HG03196 (cell line): Measurements from ENCODE around the gene FN1.
"Not testable (repeated sequence)": the region's sequence is repeated elsewhere in the genome, so short reads cannot be mapped to it uniquely, and the experiment has no call there.

Experiments
- ATAC-seq: cut with Tn5 transposase; IDR thresholded peaks from one replicate; pipeline ENCODE4 v1.9.1; 2021; ENCODE audit not compliant: unreplicated experiment

Gene FN1

GRCh38 chr2:215369181-215369760, 66.6 kb downstream of the FN1 start:
- no peak for ATAC-seq

GRCh38 chr2:215368493-215368809, 67.4 kb downstream of the FN1 start:
- ATAC-seq, result no peak

- no peak for ATAC-seq
Observed at GRCh38 chr2:215367662-215368492, 68.0 kb downstream of the FN1 start.

- no peak for ATAC-seq
Observed at GRCh38 chr2:215366440-215367032, 69.3 kb downstream of the FN1 start.

- ATAC-seq, result no peak
Observed at GRCh38 chr2:215365184-215365658, 70.6 kb downstream of the FN1 start.

- ATAC-seq, result no peak
Observed at GRCh38 chr2:215364157-215365155, 71.4 kb downstream of the FN1 start.

GRCh38 chr2:215363461-215364156, 72.3 kb downstream of the FN1 start:
- no peak for ATAC-seq

GRCh38 chr2:215363039-215363438, 72.8 kb downstream of the FN1 start:
- no peak for ATAC-seq

GRCh38 chr2:215362562-215362904, 73.3 kb downstream of the FN1 start:
- ATAC-seq, result no peak

GRCh38 chr2:215361876-215362561, 73.8 kb downstream of the FN1 start:
- no peak for ATAC-seq

GRCh38 chr2:215361211-215361875, 74.5 kb downstream of the FN1 start:
- no peak for ATAC-seq

- no peak for ATAC-seq
Observed at GRCh38 chr2:215360596-215360995, 75.3 kb downstream of the FN1 start.

- ATAC-seq, result not testable (repeated sequence)
Observed at GRCh38 chr2:215360059-215360458, 75.8 kb downstream of the FN1 start.

- no peak for ATAC-seq
Observed at GRCh38 chr2:215359576-215359922, 76.3 kb downstream of the FN1 start.

- no peak for ATAC-seq
Observed at GRCh38 chr2:215358891-215359575, 76.8 kb downstream of the FN1 start.

GRCh38 chr2:215358312-215358845, 77.5 kb downstream of the FN1 start:
- ATAC-seq, result no peak

- ATAC-seq, result no peak
Observed at GRCh38 chr2:215357660-215358059, 78.2 kb downstream of the FN1 start.

GRCh38 chr2:215356948-215357461, 78.9 kb downstream of the FN1 start:
- ATAC-seq, result no peak
